Activated T-cell treated with anti-CD3 and anti-CD28 coated beads, Interleukin-2, amount 50 U/mL, for 72 hours (primary cell): ENCODE results near the gene FNDC1. TPM values are rescaled to one million over a fixed set of nuclear protein-coding genes. Genes with fewer than 3 reads are reported as not detected.
"Not testable (repeated sequence)": the region's sequence is repeated elsewhere in the genome, so short reads cannot be mapped to it uniquely, and the experiment has no call there.

Experiments used
- ATAC-seq, 2 donors: fragments of 150-1000 bp; cut with Tn5 transposase; replicated peaks in 1 of 2; 2 replicates each; pipeline ENCODE4 v1.10.0; 2021; ENCODE audit warnings: moderate library complexity in 2 of 2, mild to moderate bottlenecking in 1 of 2
- DNase-seq, 2 donors: peaks; one replicate each; pipeline ENCODE4 v3.0.0; 2021 to 2022; ENCODE audit warnings: mixed read lengths in 1 of 2
- H3K27ac Mint-ChIP-seq: one replicate; pipeline ENCODE4 v1.8.0; 2022; ENCODE audit warnings: mild to moderate bottlenecking, moderate library complexity, mixed read lengths
- H3K27me3 Mint-ChIP-seq: one replicate; pipeline ENCODE4 v1.8.0; 2022; ENCODE audit warnings: low read depth, mixed read lengths
- H3K36me3 Mint-ChIP-seq, 2 donors: one replicate each; pipeline ENCODE4 v1.8.0; 2022; ENCODE audit warnings: mixed read lengths in 2 of 2, mild to moderate bottlenecking in 1 of 2; ENCODE audit not compliant: insufficient read depth in 2 of 2
- H3K4me1 Mint-ChIP-seq: one replicate; pipeline ENCODE4 v1.8.0; 2022; ENCODE audit warnings: low read depth, mixed read lengths
- H3K4me3 Mint-ChIP-seq, 2 donors: one replicate each; pipeline ENCODE4 v1.8.0; 2022; ENCODE audit warnings: mild to moderate bottlenecking in 2 of 2, mixed read lengths in 2 of 2, moderate library complexity in 2 of 2
- H3K9me3 Mint-ChIP-seq, 2 donors: one replicate each; pipeline ENCODE4 v1.8.0; 2022; ENCODE audit warnings: mixed read lengths in 2 of 2
- total RNA-seq, 2 donors: library from RNA; stranded (reverse); gene quantifications; one replicate each; pipeline ENCODE4 v1.2.3, GENCODE V29; 2022

Gene FNDC1
- total RNA-seq, 2 donors from 2014 or later: 0.30 TPM; not detected in 1

DNA sequence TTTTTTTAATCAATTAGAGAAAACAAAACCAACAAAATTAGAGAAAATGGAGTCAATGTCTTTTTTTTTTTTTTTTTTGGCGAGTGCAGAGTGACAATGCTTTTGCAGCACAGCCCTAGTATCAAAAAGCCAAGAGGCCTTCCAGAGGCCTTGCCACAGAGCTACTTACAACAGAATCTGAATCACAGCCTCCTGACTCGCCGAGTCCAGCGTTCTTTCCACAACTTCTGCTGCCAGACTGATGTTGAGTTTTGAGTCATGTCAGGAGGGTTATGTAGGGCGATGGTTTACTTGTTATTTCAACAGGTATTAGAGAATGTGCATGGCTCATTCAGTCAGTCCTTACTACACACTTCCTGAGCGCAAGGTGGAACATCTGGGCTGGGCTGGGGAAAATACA, 88.6 kb downstream of the FNDC1 start:
- H3K9me3 Mint-ChIP-seq: peaks cover 0 to 1% of the 10 kb centered on the region in 2 donors
- no peaks in the 10 kb centered on the region for H3K36me3 Mint-ChIP-seq
- ATAC-seq: no peak
- H3K4me1 Mint-ChIP-seq: peaks cover 4% of the 10 kb centered on the region
- no peak for DNase-seq
- no peak overlapping the region for H3K4me3 Mint-ChIP-seq
- peaks cover 23% of the 10 kb centered on the region for H3K27me3 Mint-ChIP-seq
- no peak overlapping the region for H3K27ac Mint-ChIP-seq

DNA sequence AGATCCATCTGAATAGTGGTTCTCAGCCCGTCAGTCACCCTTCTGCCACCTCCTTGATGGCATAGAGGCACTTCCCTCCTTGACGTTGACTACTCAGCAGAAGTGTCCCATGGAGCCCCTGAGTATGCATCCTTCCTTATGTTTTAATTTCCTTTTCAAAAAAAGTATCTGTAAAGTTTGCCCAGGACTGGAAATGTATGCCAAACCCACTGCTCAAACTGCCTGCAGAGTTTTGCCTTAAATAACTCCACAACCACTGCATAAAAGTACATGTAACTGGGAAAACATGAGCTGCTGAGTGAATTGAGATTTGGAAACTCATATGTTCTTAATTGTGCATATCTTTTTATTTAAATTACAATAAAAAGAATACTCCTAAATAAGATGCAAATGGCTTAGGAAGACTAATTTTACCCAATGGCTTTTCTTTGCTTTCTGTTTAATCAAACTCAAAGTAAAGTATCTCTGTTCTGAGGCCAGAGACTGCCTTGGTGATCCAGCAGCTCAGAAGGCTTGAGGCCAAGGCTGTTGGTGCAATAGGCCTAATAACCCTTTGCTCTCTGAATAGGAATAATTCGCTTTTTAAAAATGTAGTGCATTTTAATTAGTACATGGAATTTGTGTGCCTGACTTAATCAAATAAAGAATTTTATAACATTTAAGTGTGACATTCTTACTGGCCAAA, 90.4 kb downstream of the FNDC1 start:
- Mint-ChIP-seq H3K4me3 (no peak overlapping the region), H3K4me1 (no peaks in the 10 kb centered on the region), H3K27me3 (peaks cover 14% of the 10 kb centered on the region), H3K27ac (no peak overlapping the region), H3K36me3 (no peaks in the 10 kb centered on the region), H3K9me3 (peaks cover 0 to 1% of the 10 kb centered on the region in 2 donors)
- ATAC-seq (no peak), DNase-seq (no peak)

GRCh38 chr6:159260208-159260607, 91.0 kb downstream of the FNDC1 start:
- Mint-ChIP-seq H3K36me3 (no peaks in the 10 kb centered on the region), H3K4me1 (no peaks in the 10 kb centered on the region), H3K9me3 (peaks cover 0 to 1% of the 10 kb centered on the region in 2 donors), H3K4me3 (no peak overlapping the region), H3K27me3 (peaks cover 8% of the 10 kb centered on the region), H3K27ac (no peak overlapping the region)
- DNase-seq: no peak
- ATAC-seq: no peak

- DNase-seq (no peak), ATAC-seq (no peak)
- H3K9me3 Mint-ChIP-seq: peaks cover 0 to 1% of the 10 kb centered on the region in 2 donors
- H3K27ac Mint-ChIP-seq: no peak overlapping the region
- no peaks in the 10 kb centered on the region for H3K4me1 Mint-ChIP-seq
- no peak overlapping the region for H3K4me3 Mint-ChIP-seq
- H3K27me3 Mint-ChIP-seq: peaks cover 9% of the 10 kb centered on the region
- no peaks in the 10 kb centered on the region for H3K36me3 Mint-ChIP-seq
Observed at GRCh38 chr6:159261995-159262394, 92.8 kb downstream of the FNDC1 start.

GRCh38 chr6:159262586-159262985, 93.4 kb downstream of the FNDC1 start:
- DNase-seq: no peak
- Mint-ChIP-seq H3K36me3 (no peaks in the 10 kb centered on the region), H3K4me3 (no peak overlapping the region), H3K9me3 (peaks cover 0 to 1% of the 10 kb centered on the region in 2 donors), H3K27me3 (peaks cover 13% of the 10 kb centered on the region), H3K4me1 (no peaks in the 10 kb centered on the region), H3K27ac (no peak overlapping the region)
- no peak for ATAC-seq

DNA sequence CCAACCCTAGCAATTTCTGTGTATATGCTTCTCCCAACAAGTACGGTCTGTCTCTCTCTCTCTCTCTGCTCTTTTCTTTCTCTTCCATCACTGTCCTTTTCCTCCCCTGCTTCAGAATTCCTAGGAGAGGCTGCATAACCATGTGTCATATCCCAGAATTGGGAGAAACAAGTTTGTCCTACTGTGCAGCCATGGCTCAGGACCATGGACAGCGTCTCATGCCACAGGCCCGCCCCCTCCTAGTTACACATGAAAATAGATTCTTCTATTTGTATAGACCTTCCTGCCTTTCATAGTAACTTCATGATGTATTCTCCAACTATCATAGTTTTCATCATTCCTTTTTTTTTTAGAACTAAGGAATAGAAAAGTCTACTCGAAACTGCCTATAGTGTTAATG, 98.0 kb downstream of the FNDC1 start:
- peaks cover 6% of the 10 kb centered on the region for H3K27me3 Mint-ChIP-seq
- H3K4me3 Mint-ChIP-seq: no peak overlapping the region
- H3K9me3 Mint-ChIP-seq: peaks cover 5% of the 10 kb centered on the region in 2 donors
- ATAC-seq: no peak
- DNase-seq: peak in 1 of 2 donors; percentile 5
- H3K36me3 Mint-ChIP-seq: no peaks in the 10 kb centered on the region
- no peak overlapping the region for H3K27ac Mint-ChIP-seq
- H3K4me1 Mint-ChIP-seq: no peaks in the 10 kb centered on the region

- Mint-ChIP-seq H3K36me3 (no peaks in the 10 kb centered on the region), H3K4me3 (no peak overlapping the region), H3K9me3 (peaks cover 5% of the 10 kb centered on the region in 2 donors), H3K27me3 (peaks cover 6% of the 10 kb centered on the region), H3K4me1 (no peaks in the 10 kb centered on the region), H3K27ac (no peak overlapping the region)
- ATAC-seq (no peak), DNase-seq (no peak)
Observed at GRCh38 chr6:159268511-159268910, 99.3 kb downstream of the FNDC1 start.

GRCh38 chr6:159271257-159271656, 102.1 kb downstream of the FNDC1 start:
- Mint-ChIP-seq H3K4me1 (no peaks in the 10 kb centered on the region), H3K4me3 (no peak overlapping the region), H3K36me3 (no peaks in the 10 kb centered on the region), H3K9me3 (peaks cover 5% of the 10 kb centered on the region in 2 donors), H3K27me3 (peaks cover 15% of the 10 kb centered on the region), H3K27ac (no peak overlapping the region)
- ATAC-seq (no peak), DNase-seq (no peak)

GRCh38 chr6:159278626-159279025, 109.4 kb downstream of the FNDC1 start:
- H3K4me1 Mint-ChIP-seq: no peaks in the 10 kb centered on the region
- no peaks in the 10 kb centered on the region for H3K9me3 Mint-ChIP-seq
- DNase-seq: no peak
- peaks cover 16% of the 10 kb centered on the region for H3K27me3 Mint-ChIP-seq
- H3K36me3 Mint-ChIP-seq: no peaks in the 10 kb centered on the region
- ATAC-seq: no peak
- no peak overlapping the region for H3K4me3 Mint-ChIP-seq
- H3K27ac Mint-ChIP-seq: peak overlapping the region; percentile 14

GRCh38 chr6:159279790-159280277, 110.6 kb downstream of the FNDC1 start:
- Mint-ChIP-seq H3K4me1 (no peaks in the 10 kb centered on the region), H3K4me3 (no peak overlapping the region), H3K36me3 (no peaks in the 10 kb centered on the region), H3K27me3 (peaks cover 16% of the 10 kb centered on the region), H3K9me3 (no peaks in the 10 kb centered on the region), H3K27ac (no peak overlapping the region)
- DNase-seq: no peak
- ATAC-seq: no peak

- H3K4me1 Mint-ChIP-seq: no peaks in the 10 kb centered on the region
- no peak for DNase-seq
- H3K36me3 Mint-ChIP-seq: no peaks in the 10 kb centered on the region
- peaks cover 1 to 3% of the 10 kb centered on the region in 2 donors for H3K9me3 Mint-ChIP-seq
- no peak overlapping the region for H3K27ac Mint-ChIP-seq
- H3K4me3 Mint-ChIP-seq: no peak overlapping the region
- peaks cover 13% of the 10 kb centered on the region for H3K27me3 Mint-ChIP-seq
- no peak for ATAC-seq
Observed at GRCh38 chr6:159282421-159282820, 113.2 kb downstream of the FNDC1 start.

- H3K9me3 Mint-ChIP-seq, H3K4me3 Mint-ChIP-seq, ATAC-seq: not testable (repeated sequence)
Observed at GRCh38 chr6:159284661-159285060, 115.5 kb downstream of the FNDC1 start.

GRCh38 chr6:159298840-159299239, 129.6 kb downstream of the FNDC1 start:
- no peaks in the 10 kb centered on the region for H3K4me1 Mint-ChIP-seq
- H3K27ac Mint-ChIP-seq: no peak overlapping the region
- no peaks in the 10 kb centered on the region for H3K36me3 Mint-ChIP-seq
- H3K27me3 Mint-ChIP-seq: peaks cover 23% of the 10 kb centered on the region
- H3K4me3 Mint-ChIP-seq: no peak overlapping the region
- no peaks in the 10 kb centered on the region for H3K9me3 Mint-ChIP-seq
- no peak for ATAC-seq
- DNase-seq: no peak

More at GRCh38 chr6:159284661-159285060, 115.5 kb downstream of the FNDC1 start:
- H3K27ac Mint-ChIP-seq, H3K36me3 Mint-ChIP-seq, DNase-seq, H3K4me1 Mint-ChIP-seq: not testable (repeated sequence)
- peaks cover 33% of the 10 kb centered on the region for H3K27me3 Mint-ChIP-seq

DNA sequence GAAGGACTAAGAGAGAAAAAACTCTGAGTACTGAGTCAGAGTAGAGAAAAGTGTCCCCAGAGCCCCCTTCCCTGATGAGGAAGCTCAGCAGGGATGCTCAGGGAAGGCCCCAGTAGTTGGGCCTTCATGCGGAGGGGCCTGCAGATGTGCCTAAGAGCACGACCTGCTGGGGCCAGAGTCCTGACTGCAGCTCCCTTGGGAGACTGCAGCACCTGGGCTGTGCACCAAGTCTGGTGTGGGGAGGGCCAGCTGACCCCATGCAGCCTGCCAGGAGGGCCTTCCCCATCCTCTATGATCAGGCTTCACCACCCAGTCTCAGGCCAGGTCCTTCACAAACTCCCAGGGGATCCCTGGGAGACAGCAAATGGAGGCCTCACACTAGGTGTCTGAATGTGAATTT, 130.4 kb downstream of the FNDC1 start:
- DNase-seq (no peak), ATAC-seq (no peak)
- Mint-ChIP-seq H3K36me3 (no peaks in the 10 kb centered on the region), H3K27me3 (peaks cover 22% of the 10 kb centered on the region), H3K9me3 (no peaks in the 10 kb centered on the region), H3K27ac (no peak overlapping the region), H3K4me1 (no peaks in the 10 kb centered on the region), H3K4me3 (no peak overlapping the region)
